Umbilical cord (tissue), 2 donors: ENCODE data around the gene SOCS1. TPM values are rescaled to one million over a fixed set of nuclear protein-coding genes. Genes with fewer than 3 reads are reported as not detected.

ENCODE experiments used
- DNase-seq: peaks from one replicate; pipeline ENCODE4 v3.0.0-alpha.2; 2015; ENCODE audit warnings: low spot score
- total RNA-seq: library from RNA; depleted of rRNA; stranded (reverse); fragments of >200 nt; gene quantifications from one replicate; pipeline ENCODE4 v1.2.3, GENCODE V29; 2014; ENCODE audit warnings: low replicate concordance; ENCODE audit not compliant: insufficient read depth

SOCS1 gene
- total RNA-seq, 1 donor from 2014 or later = 16.4 TPM

- no peak for DNase-seq
Measured at GRCh38 chr16:11262915-11263314, 6.9 kb upstream of the SOCS1 start.

DNA sequence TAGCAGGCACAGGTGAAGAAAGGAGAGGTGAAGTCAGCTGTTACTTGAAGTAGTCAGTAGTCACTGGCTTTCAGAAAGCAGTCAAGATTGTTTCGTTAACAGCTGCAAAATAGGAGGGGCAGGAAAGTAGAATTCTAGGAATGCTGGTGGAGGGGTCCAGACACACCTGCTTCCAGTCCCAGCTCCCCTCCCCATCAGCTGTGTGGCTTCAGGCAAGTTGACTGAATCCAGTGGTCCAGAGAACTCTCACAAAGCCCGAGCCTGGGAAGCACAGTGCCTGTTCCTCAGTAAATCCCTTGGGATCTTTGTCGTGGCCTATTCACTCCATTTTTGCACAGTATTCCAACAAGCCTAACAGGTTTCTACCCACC is 4.6 kb upstream of the SOCS1 start:
- DNase-seq = no peak

- DNase-seq = no peak
Measured at GRCh38 chr16:11259655-11260595, 3.9 kb upstream of the SOCS1 start.

DNA sequence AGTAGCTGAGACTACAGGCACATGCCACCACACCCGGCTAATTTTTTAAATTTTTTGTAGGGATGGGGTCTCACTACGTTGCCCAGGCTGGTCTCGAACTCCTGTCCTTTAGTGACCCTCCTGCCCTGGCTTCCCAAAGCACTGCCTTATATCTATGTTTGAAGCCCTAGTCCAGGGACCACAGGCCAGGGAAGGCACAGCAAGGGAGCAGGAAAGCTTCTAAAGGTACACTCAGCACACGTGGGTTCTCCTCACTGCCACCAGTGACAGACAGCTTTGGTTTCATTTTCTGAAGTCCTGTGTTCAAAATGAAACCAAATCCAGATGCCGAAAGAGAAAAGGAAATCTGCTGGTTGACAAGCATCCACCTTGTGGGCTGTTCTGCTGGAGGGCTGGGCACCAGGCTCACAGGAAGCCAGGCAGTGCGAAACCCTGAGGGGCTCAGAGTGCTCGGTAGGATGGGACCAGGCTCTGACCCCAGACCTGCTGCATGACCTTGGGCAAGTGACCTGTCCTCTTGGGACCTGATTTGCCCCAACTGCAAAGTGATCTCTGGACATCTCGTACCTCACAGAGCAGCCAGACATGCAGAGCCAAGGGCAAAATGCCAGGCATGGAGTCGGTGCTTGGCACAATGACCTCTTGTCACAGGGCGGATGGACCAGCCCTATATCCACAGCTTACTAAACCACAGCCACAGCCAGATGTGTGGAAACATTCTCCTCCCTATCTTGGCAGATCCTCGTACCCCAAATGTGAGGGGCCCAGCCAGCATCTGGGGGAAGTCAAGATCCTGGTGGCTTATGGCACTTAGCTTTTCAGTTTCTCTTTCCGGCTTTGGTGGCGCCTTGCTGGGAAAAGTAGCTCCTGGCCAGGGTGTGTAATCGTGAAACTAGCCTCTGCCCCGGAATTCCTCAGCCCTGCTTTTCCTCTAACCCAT is 2.8 kb upstream of the SOCS1 start:
- DNase-seq = peak; percentile 33

DNA sequence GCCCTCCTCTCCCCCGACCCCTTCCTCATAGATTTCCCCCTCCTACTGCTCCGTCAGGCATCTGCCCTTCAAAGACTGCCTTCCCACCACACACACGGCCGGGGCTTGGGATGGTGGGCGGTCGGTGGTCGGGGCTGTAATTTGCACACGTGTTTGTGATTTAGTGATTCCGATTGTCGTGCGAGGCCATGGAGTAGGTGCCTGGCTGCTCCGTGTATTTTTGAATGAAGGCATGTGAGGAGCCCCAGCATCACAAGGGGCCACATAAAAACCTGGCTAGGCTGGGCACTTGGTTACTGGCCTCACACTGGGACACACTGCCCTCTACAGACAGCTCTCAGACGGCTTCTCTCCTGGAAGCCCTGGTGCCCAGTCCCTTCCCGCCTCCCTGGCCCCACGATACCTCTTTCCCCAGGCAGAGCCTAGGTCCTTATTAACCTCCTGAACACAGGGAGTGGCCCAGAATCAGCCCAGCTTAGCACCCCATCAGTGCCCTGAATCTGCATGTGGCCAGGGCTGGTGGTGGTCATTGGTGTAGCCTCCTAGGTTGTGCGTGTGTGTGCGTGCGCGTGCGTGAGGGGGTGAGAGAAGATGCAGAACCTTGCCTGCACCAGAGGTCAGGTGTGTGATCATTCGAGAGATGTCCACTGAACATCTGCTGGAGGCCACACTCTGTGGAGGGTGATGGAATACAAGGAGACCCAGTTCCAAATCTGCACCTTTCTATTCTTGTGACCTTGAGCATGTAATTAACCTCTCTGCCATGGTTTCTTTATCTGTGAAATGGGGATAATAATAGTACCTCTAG is 1.3 kb upstream of the SOCS1 start:
- peak; percentile 76 for DNase-seq

- DNase-seq = peak; percentile 55
Measured at GRCh38 chr16:11256661-11257130, 692 bp upstream of the SOCS1 start.

DNA sequence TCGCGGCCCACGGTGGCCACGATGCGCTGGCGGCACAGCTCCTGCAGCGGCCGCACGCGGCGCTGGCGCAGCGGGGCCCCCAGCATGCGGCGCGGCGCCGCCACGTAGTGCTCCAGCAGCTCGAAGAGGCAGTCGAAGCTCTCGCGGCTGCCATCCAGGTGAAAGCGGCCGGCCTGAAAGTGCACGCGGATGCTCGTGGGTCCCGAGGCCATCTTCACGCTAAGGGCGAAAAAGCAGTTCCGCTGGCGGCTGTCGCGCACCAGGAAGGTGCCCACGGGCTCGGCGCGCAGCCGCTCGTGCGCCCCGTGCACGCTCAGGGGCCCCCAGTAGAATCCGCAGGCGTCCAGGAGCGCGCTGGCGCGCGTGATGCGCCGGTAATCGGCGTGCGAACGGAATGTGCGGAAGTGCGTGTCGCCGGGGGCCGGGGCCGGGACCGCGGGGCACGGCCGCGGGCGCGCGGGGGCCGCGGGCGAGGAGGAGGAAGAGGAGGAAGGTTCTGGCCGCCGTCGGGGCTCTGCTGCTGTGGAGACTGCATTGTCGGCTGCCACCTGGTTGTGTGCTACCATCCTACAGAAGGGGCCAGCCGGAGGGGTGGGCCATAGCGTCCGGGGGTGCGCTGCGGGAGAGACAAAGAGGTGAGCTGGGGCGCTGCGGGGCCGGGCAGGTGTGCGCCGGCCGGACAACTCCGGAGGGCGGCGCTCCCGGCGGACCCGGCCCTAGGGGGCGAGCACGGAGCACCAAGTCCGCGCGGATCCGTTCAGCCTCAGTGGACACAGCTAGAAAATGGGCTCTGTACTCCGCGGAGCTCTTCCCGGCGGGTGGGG is 879 bp downstream of the SOCS1 start:
- DNase-seq = peak; percentile 54

GRCh38 chr16:11253995-11254912 is 1.8 kb downstream of the SOCS1 start:
- DNase-seq = no peak

DNA sequence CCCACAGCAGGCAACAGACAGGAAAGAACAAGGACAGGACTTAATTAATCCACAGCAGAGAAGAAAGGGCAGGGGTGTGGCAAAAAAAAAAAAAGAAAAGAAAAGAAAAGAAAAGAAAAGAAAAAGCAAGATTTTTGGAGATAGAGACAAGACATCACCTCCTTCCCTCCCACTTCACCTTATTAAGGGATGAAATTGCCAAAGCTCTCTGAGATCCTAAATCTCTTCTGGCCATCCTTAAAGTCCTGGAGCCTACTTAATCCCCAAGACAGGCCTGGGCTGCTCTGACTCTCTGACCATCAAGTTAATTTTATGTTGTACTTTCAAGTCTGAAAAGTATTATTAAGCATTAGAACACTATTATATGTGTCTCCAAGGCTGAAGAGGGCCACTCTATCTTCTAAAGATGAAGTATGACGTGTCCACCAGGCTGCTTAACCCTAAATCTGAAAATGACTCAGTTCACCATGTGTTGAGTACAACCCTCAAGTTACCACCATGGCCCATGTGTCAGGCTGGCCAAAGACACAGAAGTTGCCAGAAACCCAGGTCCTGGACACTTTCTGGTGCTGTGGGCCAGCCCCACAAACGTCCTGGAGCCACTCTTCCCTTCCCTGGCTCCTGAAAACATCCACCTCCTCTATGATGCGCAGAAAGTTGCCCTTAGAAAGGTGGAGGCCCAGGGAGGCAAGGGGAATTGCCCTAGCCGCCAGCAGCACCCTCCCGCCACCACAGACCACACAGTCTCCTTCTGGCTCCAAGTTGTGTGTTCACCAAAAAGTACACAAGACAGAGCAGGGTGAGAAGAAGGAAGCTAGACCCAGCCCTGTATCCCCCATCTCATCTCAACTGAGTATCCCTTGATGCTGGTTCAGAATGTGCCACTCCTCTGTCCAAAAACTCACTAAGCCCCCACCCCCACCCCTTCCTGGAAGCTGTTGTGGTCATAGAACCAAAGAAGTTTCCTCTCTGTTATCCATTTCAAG is 2.7 kb downstream of the SOCS1 start:
- peak; percentile 58 for DNase-seq

GRCh38 chr16:11252482-11252931 is 3.5 kb downstream of the SOCS1 start:
- no peak for DNase-seq

- DNase-seq = no peak
Measured at GRCh38 chr16:11251525-11252481, 4.2 kb downstream of the SOCS1 start.

GRCh38 chr16:11250786-11251524 is 5.0 kb downstream of the SOCS1 start:
- DNase-seq = no peak

- DNase-seq = no peak
Measured at GRCh38 chr16:11250091-11250785, 5.8 kb downstream of the SOCS1 start.

DNA sequence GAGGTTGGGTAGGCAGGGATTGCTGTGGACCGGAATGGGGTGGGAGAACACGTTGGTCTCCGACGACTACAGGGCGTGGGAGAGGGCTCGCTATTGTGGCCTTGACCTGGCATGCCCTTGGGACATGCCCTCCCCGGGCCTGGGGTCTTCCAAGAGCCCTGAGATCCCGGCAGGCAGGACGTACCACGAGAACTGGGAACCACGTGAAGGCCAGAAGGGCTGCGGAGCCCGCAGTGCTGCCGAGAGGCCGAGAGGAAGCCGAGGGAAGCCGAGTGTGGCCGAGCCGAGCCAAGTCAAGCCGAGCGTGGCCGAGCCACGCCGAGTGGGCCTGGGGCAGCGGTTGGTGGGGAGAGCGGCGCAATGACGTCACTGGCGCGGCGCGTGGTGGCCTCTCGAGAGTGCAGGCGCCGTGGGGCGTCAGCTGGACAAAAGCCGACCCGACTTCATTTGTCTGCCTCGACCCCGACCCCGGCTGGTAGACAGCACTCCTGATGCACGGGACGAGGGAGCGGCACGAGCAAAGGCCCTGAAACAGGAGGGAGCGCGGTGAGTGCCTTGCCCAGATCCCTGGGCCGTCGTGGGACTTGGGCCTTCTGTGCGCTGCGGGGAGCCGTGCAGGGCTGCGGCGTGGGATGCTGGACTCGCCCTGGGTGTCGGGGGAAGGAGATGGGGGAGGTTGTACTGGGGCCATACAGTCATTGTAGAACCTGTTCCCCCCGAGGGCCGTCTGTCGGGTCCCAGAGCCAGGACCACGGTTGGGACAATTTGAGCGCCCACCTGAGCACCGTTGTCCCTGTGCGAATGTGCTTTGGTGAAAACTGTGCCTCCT is 6.6 kb downstream of the SOCS1 start:
- DNase-seq = no peak

DNA sequence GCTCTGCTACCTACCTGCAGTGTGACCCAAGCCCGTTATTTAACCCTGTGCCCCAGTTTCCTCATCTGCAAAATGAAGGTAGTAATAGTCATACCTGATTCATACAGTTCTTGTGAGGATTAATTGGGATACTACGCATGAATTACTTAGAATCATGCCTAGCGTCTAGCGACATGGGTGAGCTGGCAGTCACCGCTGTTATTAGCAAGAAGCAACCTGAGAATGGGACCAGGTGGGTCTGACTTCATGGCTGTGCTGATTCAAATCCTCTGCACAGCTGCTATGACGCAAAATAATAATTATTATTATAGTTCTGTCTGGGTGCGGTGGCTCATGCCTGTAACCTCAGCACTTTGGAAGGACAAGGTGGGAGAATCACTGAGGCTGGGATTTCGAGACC is 7.9 kb downstream of the SOCS1 start:
- DNase-seq = no peak
